Choroid plexus epithelial cell (primary cell): ENCODE results near the gene NDUFA5.
A peak's percentile ranks its signal among the peaks of the same experiment; 100 is the strongest.

ENCODE experiments used
- DNase-seq: peaks from one replicate; pipeline ENCODE4 v3.0.0-alpha.2; 2010; ENCODE audit warnings: low read depth
- H3K4me3 ChIP-seq: 2 replicates; pipeline ENCODE4 v1.5.1; 2011; ENCODE audit warnings: low read depth, mild to moderate bottlenecking, control low read depth, low read length, moderate library complexity
- CTCF ChIP-seq: conservative IDR thresholded peaks from 2 replicates; pipeline ENCODE4 v1.5.1; 2011; ENCODE audit warnings: low read depth, mild to moderate bottlenecking, control low read depth, inconsistent platforms, low read length, moderate library complexity

The NDUFA5 gene

DNA sequence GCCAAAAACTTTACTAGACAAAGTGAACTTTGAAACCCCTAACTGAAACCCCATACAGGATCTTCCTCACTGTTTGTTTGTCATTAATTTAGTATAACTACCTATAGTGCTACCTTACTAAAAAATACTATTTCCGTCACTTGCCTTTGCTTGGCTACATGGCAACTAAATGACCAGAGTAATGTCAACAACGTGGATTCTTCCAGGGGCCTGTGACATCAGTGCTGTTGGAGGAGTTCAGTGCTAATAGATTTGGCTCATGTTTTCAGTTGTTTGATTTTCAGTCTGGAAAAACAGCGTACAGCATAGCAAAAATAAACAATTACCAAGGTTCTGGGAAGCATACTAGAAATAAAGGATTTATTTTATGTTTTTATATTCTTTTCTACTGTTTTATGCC, 41.0 kb upstream of the NDUFA5 start:
- no peak for DNase-seq

DNA sequence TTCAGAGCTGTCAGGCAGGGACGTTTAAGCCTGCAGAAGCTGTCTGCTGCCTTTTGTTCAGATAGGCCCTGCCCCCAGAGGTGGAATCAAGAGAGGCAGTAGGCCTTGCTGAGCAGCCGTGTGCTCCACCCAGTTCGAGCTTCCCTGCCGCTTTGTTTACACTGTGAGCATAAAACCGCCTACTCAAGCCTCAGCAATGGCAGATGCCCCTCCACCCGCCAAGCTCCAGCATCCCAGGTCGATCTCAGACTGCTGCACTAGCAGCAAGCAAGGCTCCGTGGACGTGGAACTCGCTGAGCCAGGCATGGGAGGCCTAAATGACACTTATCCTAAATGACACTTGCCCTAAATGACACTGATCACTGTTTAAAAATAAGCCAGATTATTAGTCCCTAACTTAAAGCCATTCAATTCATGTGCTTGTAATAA, 37.2 kb upstream of the NDUFA5 start:
- peak; percentile 47 for DNase-seq
- H3K4me3 ChIP-seq: no peak overlapping the region
- no peak for TF ChIP-seq CTCF

More for the DNA sequence above, 41.0 kb upstream of the NDUFA5 start:
- no peak for TF ChIP-seq CTCF
- H3K4me3 ChIP-seq: no peak overlapping the region

DNA sequence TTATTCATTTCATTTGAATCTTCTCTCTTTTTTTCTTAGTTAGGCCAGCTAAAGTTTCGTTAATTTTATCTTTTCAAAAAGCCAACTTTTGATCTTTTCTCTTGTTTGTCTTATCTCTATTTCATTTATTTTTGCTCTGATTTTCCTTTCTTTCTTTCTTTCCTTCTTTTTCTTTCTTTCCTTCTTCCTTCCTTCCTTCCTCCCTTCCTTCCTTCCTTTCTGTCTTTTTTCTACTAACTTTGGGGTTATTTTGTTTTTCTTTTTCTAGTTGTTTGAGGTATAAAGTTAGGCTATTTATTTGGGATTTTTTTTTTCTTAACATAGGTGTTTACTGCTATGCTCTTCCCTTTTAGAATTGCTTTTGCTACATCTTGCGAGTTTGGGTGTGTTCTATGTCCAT, 30.8 kb upstream of the NDUFA5 start:
- TF ChIP-seq CTCF: no peak

DNA sequence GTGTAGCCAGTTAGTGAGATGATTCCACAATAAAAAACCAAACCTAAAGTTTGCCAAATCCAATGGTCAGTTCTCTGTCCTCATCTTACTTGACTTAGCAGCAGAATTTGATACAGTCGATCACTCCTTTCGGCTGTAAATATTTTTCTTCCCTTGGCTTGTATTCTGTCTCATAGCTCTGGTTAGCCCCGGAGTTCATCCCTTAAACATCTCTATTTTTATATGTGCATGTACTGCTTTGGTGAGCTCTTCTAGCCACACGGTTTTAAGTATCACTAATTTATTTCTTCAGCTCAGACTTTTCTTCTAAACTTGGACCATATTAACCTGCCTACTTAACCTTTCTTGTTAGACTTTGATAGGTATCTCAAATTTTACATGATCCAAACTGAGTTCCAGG, 26.2 kb upstream of the NDUFA5 start:
- H3K4me3 ChIP-seq: no peak overlapping the region
- no peak for DNase-seq
- TF ChIP-seq CTCF: no peak

More for the DNA sequence above, 30.8 kb upstream of the NDUFA5 start:
- no peak for DNase-seq
- H3K4me3 ChIP-seq: no peak overlapping the region

- TF ChIP-seq CTCF: no peak
- no peak for DNase-seq
- H3K4me3 ChIP-seq: no peak overlapping the region
Measured at GRCh38 chr7:123581162-123581459, 23.5 kb upstream of the NDUFA5 start.

- DNase-seq: peak; percentile 82
- H3K4me3 ChIP-seq: no peak overlapping the region
- TF ChIP-seq CTCF: peak; percentile 94
Measured at GRCh38 chr7:123580406-123581161, 23.0 kb upstream of the NDUFA5 start.

GRCh38 chr7:123579416-123579815, 21.8 kb upstream of the NDUFA5 start:
- no peak for DNase-seq
- no peak overlapping the region for H3K4me3 ChIP-seq
- no peak for TF ChIP-seq CTCF
